ENCODE results near the gene CLPTM1L.
"Not testable (repeated sequence)": the region's sequence is repeated elsewhere in the genome, so short reads cannot be mapped to it uniquely, and the experiment has no call there.

- not testable (repeated sequence) for TF ChIP-seq EP300 (conservative IDR thresholded peaks at IDR 0.05; ENCODE audit: poor library complexity, severe bottlenecking); CTCF (IDR thresholded peaks at IDR 0.05; ENCODE audit: poor library complexity, severe bottlenecking); SMC3 (conservative IDR thresholded peaks at IDR 0.05; ENCODE audit: poor library complexity); TAF1 (IDR thresholded peaks at IDR 0.05; ENCODE audit: low read depth); POLR2AphosphoS5 (IDR thresholded peaks at IDR 0.05)
These were observed 27.1 kb upstream of the CLPTM1L start for GRCh38 chr5:1371972-1372342.

All from neural cell (in vitro differentiated cells).